Thyroid gland (tissue), 4 donors: ENCODE results near the gene TK2. TPM values are rescaled to one million over a fixed set of nuclear protein-coding genes. Genes with fewer than 3 reads are reported as not detected.

Source experiments
- DNase-seq, 2 donors: peaks; one replicate each; pipeline ENCODE4 v3.0.0-alpha.2; 2019
- H3K27ac ChIP-seq, 3 donors: fragments of 200-600 bp; sonication (generic); 1 replicate in 2 of 3; 2 replicates in 1 of 3; pipeline ENCODE4 v1.5.1; 2016 to 2019; ENCODE audit warnings: mild to moderate bottlenecking in 1 of 3, moderate library complexity in 1 of 3
- H3K27me3 ChIP-seq: fragments of 200-600 bp; sonication (generic); one replicate; pipeline ENCODE4 v1.5.1; 2019
- H3K36me3 ChIP-seq, 2 donors: fragments of 200-600 bp; sonication (generic); one replicate each; pipeline ENCODE4 v1.5.1; 2016 to 2019
- H3K4me1 ChIP-seq, 2 donors: fragments of 200-600 bp; sonication (generic); one replicate each; pipeline ENCODE4 v1.5.1; 2017 to 2019
- H3K4me3 ChIP-seq, 3 donors: fragments of 200-600 bp; sonication (generic); replicated peaks in 1 of 3; 1 replicate in 2 of 3; 2 replicates in 1 of 3; pipeline ENCODE4 v1.5.1; 2016; ENCODE audit warnings: mild to moderate bottlenecking in 1 of 3
- H3K9me3 ChIP-seq: fragments of 200-600 bp; sonication (generic); one replicate; pipeline ENCODE4 v1.5.1; 2017
- POLR2A ChIP-seq, 2 donors: fragments of 450-650 bp; IDR thresholded peaks; one replicate each; pipeline ENCODE4 v1.6.1; 2017; ENCODE audit warnings: antibody characterized with exemption in 2 of 2, mild to moderate bottlenecking in 2 of 2, moderate library complexity in 1 of 2
- WGBS, 2 donors: methylation state at CpG; one replicate each; pipeline ENCODE4 v1.1.5; 2017; 5-methylcytosine and 5-hydroxymethylcytosine counted together
- intact Hi-C: fragments of 100-400 bp; cut with DNase I; formaldehyde crosslinking; loops from one replicate; pipeline ENCODE4 v1.15.1; 2023
- total RNA-seq, 4 donors: library from RNA; depleted of rRNA; stranded (reverse); fragments of >200 nt; gene quantifications; one replicate each; pipeline ENCODE4 v1.2.3, GENCODE V29; 2016
- TF ChIP-seq, protein P1 (sequence below), 6 experiments: fragments of 200-600 bp in 3 of 6; fragments of 450-650 bp in 3 of 6; sonication (generic) in 3 of 6; IDR thresholded peaks; one replicate each; pipeline ENCODE4 v1.5.1; 2016 to 2019; ENCODE audit warnings: antibody characterized with exemption in 6 of 6, mild to moderate bottlenecking in 2 of 6, inconsistent platforms in 1 of 6, moderate library complexity in 1 of 6

The TK2 gene
- total RNA-seq, 4 donors from 2014 or later, result 31.6 to 55.5 (median 46.6) TPM

DNA sequence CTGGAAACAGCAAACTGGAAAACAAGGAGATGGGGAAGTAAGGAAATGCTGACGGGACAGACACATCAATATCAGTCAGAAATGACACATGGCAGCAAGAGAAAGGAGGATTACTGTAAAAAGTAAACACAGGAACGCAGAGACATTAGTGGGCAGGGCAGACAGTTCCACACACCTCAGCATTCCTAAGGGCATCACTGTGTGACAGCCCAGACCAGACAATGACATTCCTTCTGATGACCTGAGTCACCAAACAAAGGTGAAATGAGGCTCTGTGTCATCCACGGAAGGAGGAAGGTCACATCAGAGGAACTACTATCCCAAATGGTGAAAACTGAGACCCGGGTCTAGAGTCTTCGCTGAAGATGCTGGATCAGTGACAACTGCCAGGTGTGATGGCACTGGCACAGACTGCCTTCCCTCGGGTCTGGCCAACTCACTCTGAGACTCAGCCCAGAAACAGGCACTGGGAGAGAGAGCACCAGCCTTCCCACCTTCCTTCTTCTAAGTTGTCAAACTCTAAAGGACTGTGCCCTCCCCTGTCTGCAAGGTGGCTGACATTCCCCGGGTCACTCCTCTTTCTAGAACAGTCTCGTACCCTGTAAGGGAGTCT, 36.7 kb downstream of the TK2 start:
- Histone ChIP-seq H3K4me1 (peaks cover 82 to 93% of the 10 kb centered on the region in 2 donors), H3K9me3 (no peaks in the 10 kb centered on the region), H3K4me3 (no peak overlapping the region), H3K27me3 (no peaks in the 10 kb centered on the region), H3K27ac (peak overlapping the region; percentile 28 to 86 (median 80)), H3K36me3 (no peaks in the 10 kb centered on the region)
- no peak for TF ChIP-seq POLR2A (IDR thresholded peaks at IDR 0.05)
- TF ChIP-seq, protein P1, sequence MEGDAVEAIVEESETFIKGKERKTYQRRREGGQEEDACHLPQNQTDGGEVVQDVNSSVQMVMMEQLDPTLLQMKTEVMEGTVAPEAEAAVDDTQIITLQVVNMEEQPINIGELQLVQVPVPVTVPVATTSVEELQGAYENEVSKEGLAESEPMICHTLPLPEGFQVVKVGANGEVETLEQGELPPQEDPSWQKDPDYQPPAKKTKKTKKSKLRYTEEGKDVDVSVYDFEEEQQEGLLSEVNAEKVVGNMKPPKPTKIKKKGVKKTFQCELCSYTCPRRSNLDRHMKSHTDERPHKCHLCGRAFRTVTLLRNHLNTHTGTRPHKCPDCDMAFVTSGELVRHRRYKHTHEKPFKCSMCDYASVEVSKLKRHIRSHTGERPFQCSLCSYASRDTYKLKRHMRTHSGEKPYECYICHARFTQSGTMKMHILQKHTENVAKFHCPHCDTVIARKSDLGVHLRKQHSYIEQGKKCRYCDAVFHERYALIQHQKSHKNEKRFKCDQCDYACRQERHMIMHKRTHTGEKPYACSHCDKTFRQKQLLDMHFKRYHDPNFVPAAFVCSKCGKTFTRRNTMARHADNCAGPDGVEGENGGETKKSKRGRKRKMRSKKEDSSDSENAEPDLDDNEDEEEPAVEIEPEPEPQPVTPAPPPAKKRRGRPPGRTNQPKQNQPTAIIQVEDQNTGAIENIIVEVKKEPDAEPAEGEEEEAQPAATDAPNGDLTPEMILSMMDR (IDR thresholded peaks at IDR 0.05), result no peak
- peak in 1 of 2 donors; percentile 32 for DNase-seq
- intact Hi-C loops, result no loop called here
- 60 to 72% methylated on average over 7 to 8 of the region's 8 CpGs for WGBS, 2 donors

- H3K27me3 ChIP-seq, result no peaks in the 10 kb centered on the region
- no peak for TF ChIP-seq POLR2A (IDR thresholded peaks at IDR 0.05)
- TF ChIP-seq, protein P1 (IDR thresholded peaks at IDR 0.05), result no peak
- H3K4me1 ChIP-seq, result peaks cover 82 to 93% of the 10 kb centered on the region in 2 donors
- 87 to 89% methylated on average over 15 of the region's 15 CpGs for WGBS, 2 donors
- H3K9me3 ChIP-seq, result no peaks in the 10 kb centered on the region
- DNase-seq, result no peak
- no peaks in the 10 kb centered on the region for H3K36me3 ChIP-seq
- intact Hi-C loops, result no loop called here
- H3K27ac ChIP-seq, result peak overlapping the region; percentile 80 to 86 (median 85)
- H3K4me3 ChIP-seq, result no peak overlapping the region
Observed at GRCh38 chr16:66512272-66513110, 37.4 kb downstream of the TK2 start.

DNA sequence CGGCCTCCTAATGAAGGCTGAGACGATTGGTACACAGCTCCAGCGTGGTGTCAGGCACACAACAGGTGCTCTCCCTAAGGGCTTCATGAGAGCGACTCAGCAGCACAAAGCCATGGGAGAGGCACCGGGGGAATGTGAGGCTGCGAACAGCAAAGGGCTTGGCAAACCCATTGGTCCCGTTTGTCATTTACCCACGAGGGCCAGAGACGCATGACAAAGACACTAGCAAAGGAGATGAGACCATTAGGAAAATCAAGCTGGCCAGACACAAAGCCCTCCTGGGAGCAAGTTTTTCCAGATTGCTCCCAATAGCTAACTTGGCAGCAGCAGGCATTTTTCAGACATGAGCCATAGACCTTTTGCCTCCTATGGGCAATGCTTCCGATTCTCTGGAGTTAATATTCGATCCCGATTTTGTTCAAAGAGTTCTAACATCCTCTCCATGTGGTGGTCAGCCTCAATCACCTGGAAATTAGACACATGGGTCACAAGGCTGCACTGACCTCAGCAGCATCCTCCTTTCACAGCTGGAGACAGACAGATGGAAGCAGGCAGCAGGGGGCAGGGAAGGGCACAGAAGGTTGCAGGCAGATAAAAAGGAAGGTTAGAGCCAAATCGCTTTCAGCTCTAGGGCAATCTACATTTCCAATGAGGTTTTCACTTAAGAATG, 38.2 kb downstream of the TK2 start:
- H3K4me3 ChIP-seq, result no peak overlapping the region
- WGBS, 2 donors, result 44 to 63% methylated on average over 9 to 13 of the region's 13 CpGs
- DNase-seq, result peak in 1 of 2 donors; percentile 38
- peaks cover 75 to 88% of the 10 kb centered on the region in 2 donors for H3K4me1 ChIP-seq
- TF ChIP-seq, protein P1 (IDR thresholded peaks at IDR 0.05), result no peak
- TF ChIP-seq POLR2A (IDR thresholded peaks at IDR 0.05), result no peak
- H3K27me3 ChIP-seq, result no peaks in the 10 kb centered on the region
- H3K36me3 ChIP-seq, result no peaks in the 10 kb centered on the region
- peak overlapping the region; percentile 80 to 86 (median 85) for H3K27ac ChIP-seq
- intact Hi-C loops, result no loop called here
- H3K9me3 ChIP-seq, result no peaks in the 10 kb centered on the region

GRCh38 chr16:66510711-66511601, 39.0 kb downstream of the TK2 start:
- Histone ChIP-seq H3K4me1 (peaks cover 67 to 81% of the 10 kb centered on the region in 2 donors), H3K4me3 (no peak overlapping the region), H3K36me3 (no peaks in the 10 kb centered on the region), H3K27me3 (no peaks in the 10 kb centered on the region), H3K27ac (peak overlapping the region; percentile 80 to 86 (median 85)), H3K9me3 (no peaks in the 10 kb centered on the region)
- peak; percentile 93 to 94 for DNase-seq
- TF ChIP-seq POLR2A (IDR thresholded peaks at IDR 0.05), result no peak
- TF ChIP-seq, protein P1 (IDR thresholded peaks at IDR 0.05), result no peak
- intact Hi-C loops, result no loop called here
- 18 to 26% methylated on average over 10 to 12 of the region's 12 CpGs for WGBS, 2 donors
